GM12801 (cell line): ENCODE results near the gene NRXN2.

Source experiments
- CTCF ChIP-seq: IDR thresholded peaks from one replicate; pipeline ENCODE4 v1.5.1; 2011; ENCODE audit warnings: control low read depth; ENCODE audit not compliant: insufficient read length; ENCODE audit errors: extremely low read depth

NRXN2 gene

DNA sequence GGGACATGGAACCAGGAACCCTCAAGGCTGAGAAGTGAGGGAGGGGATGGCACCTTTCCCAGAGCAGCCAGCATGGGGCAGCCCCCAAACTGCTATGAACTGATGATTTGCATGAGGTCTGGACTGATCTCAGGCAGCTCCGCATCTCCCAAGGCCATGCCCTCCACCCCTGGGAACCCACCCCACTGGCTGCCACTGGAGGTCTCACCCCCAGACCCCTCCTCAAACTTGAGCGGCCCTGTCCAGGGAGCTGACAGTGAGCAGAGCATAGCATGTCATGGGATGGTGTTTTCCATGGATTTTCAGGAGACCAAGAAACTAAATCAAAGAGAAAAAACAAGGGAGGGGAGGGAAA lies 46.8 kb downstream of the NRXN2 start:
- no peak for TF ChIP-seq CTCF

DNA sequence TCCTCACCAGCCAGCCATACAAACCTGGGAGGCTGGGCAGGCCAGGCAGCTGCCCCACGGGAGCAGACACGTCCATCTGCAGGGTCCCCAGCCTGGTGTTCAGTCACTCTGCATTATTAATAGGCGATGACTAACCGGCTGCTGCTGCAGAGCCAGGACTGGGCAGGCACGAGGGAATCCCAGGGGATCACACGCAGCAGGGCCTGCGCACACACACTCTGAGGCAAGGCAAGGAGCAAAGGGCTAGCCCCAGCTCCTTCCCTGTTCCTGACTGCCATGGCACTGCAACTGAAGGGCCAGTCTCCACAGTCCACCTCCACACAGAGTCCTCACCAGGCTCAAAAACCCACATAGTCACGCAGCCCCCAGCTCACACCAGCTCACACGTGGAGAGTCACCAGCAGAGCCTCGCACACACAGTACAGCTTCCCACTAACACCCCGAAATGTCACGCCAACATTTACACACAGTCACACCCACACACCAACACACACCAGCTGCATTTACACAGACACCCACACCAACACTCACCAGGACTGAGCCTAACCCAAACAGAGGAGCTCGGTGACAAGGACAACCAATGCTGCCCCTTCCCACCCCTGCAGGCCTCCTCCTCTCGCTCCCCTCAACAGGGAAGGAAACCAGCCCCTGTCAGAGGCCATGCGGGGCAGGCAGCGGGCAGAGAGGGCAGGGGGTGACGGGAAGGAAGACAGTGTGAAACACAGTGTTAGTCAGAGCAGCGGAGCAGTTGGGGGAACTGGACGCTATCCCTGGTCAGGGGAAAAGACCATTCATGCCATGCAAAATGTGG lies 47.3 kb downstream of the NRXN2 start:
- TF ChIP-seq CTCF, result no peak

DNA sequence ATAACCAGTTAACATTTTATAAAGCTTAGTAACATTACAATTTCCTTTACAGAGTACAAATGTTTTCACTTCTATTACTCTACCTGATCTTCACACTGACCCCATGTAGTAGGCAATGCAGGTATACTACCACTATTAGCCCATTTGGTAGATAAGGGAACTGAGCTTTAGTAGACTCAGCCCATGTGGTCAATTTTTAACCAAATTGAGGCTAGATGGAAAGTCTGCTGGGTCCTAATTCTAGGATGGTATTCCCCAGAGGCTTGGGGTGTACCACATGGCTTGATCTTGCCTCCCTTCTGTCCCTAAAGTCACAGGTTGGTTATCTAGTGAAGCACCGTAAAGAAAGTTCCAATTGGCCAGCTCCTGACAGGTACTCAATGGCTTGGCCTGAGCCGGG lies 48.2 kb downstream of the NRXN2 start:
- no peak for TF ChIP-seq CTCF

DNA sequence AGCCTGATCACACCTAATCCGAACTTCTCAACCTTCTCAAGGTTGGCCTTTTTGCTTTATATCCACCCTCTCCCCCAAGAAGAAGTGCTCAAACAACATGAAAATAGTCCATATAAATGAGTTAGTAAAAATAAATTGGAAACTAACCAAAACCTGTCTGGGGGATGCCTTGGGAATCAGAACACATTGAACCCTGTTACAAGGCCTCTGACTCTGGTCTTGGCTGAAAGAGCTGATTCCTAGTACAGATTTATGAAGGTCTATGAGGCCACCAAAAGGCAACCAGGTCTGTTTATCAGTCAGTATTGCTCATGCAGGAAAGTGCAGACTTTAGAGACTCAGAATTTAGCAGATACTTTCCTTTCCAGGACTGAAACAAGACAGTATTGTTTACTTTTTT lies 49.7 kb downstream of the NRXN2 start:
- no peak for TF ChIP-seq CTCF

DNA sequence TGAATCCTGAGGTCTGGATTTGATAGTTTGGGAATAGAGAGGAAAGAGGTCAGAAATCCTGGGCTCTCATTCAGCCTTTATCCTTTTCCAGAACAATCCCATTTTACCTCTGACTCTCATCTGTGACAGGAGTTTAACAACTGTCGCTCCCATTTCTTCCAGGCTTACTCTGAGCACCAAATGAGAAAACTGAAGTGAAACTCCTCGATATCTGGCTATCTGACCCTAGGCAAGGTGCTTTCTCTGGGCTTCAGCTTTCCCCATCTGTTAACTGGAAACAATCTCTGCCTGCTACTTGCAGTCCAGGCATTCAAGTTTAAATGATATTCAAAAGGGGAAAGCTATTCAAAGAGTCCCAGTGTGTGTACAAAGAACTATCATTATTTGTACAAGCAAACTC lies 50.1 kb downstream of the NRXN2 start:
- TF ChIP-seq CTCF, result no peak

- TF ChIP-seq CTCF, result no peak
Observed at GRCh38 chr11:64670975-64671374, 52.0 kb downstream of the NRXN2 start.

GRCh38 chr11:64667154-64667745 lies 55.7 kb downstream of the NRXN2 start:
- TF ChIP-seq CTCF, result no peak
